ENCODE results near the gene OR1D2. TPM values are rescaled to one million over a fixed set of nuclear protein-coding genes. Genes with fewer than 3 reads are reported as not detected.

The OR1D2 gene
- total and polyA plus RNA-seq, 2 of the 13 experiments (the other 11 are each of a cell fraction or from before 2014, with no cell fraction given), result not detected

GRCh38 chr17:3048727-3049471 is 55.3 kb downstream of the OR1D2 start (continued):
- TF ChIP-seq PHF21A (CRISPR knock-in tag; IDR thresholded peaks at IDR 0.05), result peak; percentile 62; the same call in 1 of the 2 replicates
- TF ChIP-seq SP2 (CRISPR knock-in tag; IDR thresholded peaks at IDR 0.05), result peak; percentile 97
- 0 out of 2 replicates have a peak, but pooled peaks have one; percentile 36 for TF ChIP-seq ZNF713 (CRISPR knock-in tag; IDR thresholded peaks at IDR 0.05)
- no peak for TF ChIP-seq ZFAT (CRISPR knock-in tag; conservative IDR thresholded peaks at IDR 0.05)
- TF ChIP-seq MXI1 (IDR thresholded peaks at IDR 0.05; ENCODE audit: borderline replicate concordance, low read depth, low read length), result peak; percentile 68; the same call in 1 of the 3 replicates
- TF ChIP-seq ZNF773 (CRISPR knock-in tag; IDR thresholded peaks at IDR 0.05; ENCODE audit: borderline replicate concordance), result no peak
- peak; percentile 94 for TF ChIP-seq STAG1 (CRISPR knock-in tag; IDR thresholded peaks at IDR 0.05)
- TF ChIP-seq THAP7 (CRISPR knock-in tag; IDR thresholded peaks at IDR 0.05), result 0 out of 2 replicates have a peak, but pooled peaks have one; percentile 10
- TF ChIP-seq GRHL1 (CRISPR knock-in tag; conservative IDR thresholded peaks at IDR 0.05), result no peak
- TF ChIP-seq, protein P1, sequence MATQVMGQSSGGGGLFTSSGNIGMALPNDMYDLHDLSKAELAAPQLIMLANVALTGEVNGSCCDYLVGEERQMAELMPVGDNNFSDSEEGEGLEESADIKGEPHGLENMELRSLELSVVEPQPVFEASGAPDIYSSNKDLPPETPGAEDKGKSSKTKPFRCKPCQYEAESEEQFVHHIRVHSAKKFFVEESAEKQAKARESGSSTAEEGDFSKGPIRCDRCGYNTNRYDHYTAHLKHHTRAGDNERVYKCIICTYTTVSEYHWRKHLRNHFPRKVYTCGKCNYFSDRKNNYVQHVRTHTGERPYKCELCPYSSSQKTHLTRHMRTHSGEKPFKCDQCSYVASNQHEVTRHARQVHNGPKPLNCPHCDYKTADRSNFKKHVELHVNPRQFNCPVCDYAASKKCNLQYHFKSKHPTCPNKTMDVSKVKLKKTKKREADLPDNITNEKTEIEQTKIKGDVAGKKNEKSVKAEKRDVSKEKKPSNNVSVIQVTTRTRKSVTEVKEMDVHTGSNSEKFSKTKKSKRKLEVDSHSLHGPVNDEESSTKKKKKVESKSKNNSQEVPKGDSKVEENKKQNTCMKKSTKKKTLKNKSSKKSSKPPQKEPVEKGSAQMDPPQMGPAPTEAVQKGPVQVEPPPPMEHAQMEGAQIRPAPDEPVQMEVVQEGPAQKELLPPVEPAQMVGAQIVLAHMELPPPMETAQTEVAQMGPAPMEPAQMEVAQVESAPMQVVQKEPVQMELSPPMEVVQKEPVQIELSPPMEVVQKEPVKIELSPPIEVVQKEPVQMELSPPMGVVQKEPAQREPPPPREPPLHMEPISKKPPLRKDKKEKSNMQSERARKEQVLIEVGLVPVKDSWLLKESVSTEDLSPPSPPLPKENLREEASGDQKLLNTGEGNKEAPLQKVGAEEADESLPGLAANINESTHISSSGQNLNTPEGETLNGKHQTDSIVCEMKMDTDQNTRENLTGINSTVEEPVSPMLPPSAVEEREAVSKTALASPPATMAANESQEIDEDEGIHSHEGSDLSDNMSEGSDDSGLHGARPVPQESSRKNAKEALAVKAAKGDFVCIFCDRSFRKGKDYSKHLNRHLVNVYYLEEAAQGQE (IDR thresholded peaks at IDR 0.05; ENCODE audit: borderline replicate concordance in 1 of 2, low read depth in 1 of 2, low read length in 2 of 2), result no peak
- peak; percentile 18 for TF ChIP-seq YY1 (IDR thresholded peaks at IDR 0.05; ENCODE audit: insufficient read depth, insufficient replicate concordance, low read depth, low read length)
- TF ChIP-seq ZNF232 (CRISPR knock-in tag; IDR thresholded peaks at IDR 0.05; ENCODE audit: borderline replicate concordance), result no peak
- TF ChIP-seq, protein P2, sequence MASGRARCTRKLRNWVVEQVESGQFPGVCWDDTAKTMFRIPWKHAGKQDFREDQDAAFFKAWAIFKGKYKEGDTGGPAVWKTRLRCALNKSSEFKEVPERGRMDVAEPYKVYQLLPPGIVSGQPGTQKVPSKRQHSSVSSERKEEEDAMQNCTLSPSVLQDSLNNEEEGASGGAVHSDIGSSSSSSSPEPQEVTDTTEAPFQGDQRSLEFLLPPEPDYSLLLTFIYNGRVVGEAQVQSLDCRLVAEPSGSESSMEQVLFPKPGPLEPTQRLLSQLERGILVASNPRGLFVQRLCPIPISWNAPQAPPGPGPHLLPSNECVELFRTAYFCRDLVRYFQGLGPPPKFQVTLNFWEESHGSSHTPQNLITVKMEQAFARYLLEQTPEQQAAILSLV (CRISPR knock-in tag; IDR thresholded peaks at IDR 0.05; ENCODE audit: borderline replicate concordance), result peak; percentile 29; the same call in 1 of the 2 replicates
- TF ChIP-seq, protein P3, sequence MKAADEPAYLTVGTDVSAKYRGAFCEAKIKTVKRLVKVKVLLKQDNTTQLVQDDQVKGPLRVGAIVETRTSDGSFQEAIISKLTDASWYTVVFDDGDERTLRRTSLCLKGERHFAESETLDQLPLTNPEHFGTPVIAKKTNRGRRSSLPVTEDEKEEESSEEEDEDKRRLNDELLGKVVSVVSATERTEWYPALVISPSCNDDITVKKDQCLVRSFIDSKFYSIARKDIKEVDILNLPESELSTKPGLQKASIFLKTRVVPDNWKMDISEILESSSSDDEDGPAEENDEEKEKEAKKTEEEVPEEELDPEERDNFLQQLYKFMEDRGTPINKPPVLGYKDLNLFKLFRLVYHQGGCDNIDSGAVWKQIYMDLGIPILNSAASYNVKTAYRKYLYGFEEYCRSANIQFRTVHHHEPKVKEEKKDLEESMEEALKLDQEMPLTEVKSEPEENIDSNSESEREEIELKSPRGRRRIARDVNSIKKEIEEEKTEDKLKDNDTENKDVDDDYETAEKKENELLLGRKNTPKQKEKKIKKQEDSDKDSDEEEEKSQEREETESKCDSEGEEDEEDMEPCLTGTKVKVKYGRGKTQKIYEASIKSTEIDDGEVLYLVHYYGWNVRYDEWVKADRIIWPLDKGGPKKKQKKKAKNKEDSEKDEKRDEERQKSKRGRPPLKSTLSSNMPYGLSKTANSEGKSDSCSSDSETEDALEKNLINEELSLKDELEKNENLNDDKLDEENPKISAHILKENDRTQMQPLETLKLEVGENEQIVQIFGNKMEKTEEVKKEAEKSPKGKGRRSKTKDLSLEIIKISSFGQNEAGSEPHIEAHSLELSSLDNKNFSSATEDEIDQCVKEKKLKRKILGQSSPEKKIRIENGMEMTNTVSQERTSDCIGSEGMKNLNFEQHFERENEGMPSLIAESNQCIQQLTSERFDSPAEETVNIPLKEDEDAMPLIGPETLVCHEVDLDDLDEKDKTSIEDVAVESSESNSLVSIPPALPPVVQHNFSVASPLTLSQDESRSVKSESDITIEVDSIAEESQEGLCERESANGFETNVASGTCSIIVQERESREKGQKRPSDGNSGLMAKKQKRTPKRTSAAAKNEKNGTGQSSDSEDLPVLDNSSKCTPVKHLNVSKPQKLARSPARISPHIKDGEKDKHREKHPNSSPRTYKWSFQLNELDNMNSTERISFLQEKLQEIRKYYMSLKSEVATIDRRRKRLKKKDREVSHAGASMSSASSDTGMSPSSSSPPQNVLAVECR (CRISPR knock-in tag; IDR thresholded peaks at IDR 0.05; ENCODE audit: borderline replicate concordance), result peak; percentile 46; the same call in 1 of the 2 replicates
- TF ChIP-seq ZNF768 (CRISPR knock-in tag; IDR thresholded peaks at IDR 0.05), result peak; percentile 15; the same call in 1 of the 2 replicates
- no peak for TF ChIP-seq SP1 (IDR thresholded peaks at IDR 0.05)
- TF ChIP-seq SP1 (CRISPR knock-in tag; IDR thresholded peaks at IDR 0.05), result peak; percentile 39; the same call in 1 of the 2 replicates
